ENCODE measurements around the gene ROBO1. TPM values are rescaled to one million over a fixed set of nuclear protein-coding genes. Genes with fewer than 3 reads are reported as not detected.

The ROBO1 gene
- total and polyA plus RNA-seq, 2 of the 13 experiments (the other 11 are each of a cell fraction or from before 2014, with no cell fraction given), result 52.2 to 71.0 TPM

DNA sequence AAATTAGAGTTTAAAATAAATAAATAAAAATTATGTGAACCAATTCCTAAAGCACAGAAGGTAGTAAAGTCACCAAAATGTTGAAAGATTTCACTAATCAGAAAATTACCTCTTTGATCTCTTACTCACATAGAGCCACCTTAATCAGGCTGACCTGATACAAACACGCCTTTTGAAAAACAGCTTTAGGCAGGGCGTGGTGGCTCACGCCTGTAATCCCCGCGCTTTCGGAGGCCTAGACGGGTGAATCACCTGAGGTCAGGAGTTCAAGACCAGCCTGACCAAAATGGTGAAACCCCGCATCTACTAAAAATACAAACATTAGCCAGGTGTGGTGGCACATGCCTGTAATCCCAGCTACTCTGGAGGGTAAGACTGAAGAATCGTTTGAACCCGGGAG is 1197.3 kb downstream of the ROBO1 start:
- Histone ChIP-seq H3K9ac (ENCODE audit: insufficient read depth, low read depth, low read length) (no peak overlapping the region), H2AFZ (ENCODE audit: low read length) (no peak overlapping the region), H3K36me3 (replicated peaks in 1 of 2; ENCODE audit: control insufficient read depth in 1 of 2, insufficient read depth in 2 of 2, low read length in 2 of 2) (no peaks in the 10 kb centered on the region), H3K27ac (ENCODE audit: extremely low read length, insufficient read depth, low read length) (no peak overlapping the region), H3K9me3 (ENCODE audit: low read length) (no peaks in the 10 kb centered on the region), H3K4me1 (ENCODE audit: insufficient read depth, low read length) (no peaks in the 10 kb centered on the region), H4K20me1 (ENCODE audit: insufficient read depth, low read length) (no peaks in the 10 kb centered on the region), H3K79me2 (ENCODE audit: insufficient read depth, low read length) (no peaks in the 10 kb centered on the region), H3K4me3 (replicated peaks in 1 of 3; ENCODE audit: insufficient read depth in 1 of 3, low read depth in 2 of 3, low read length in 3 of 3) (no peak overlapping the region), H3K27me3 (ENCODE audit: control insufficient read depth in 1 of 2, insufficient read depth in 2 of 2, low read length in 2 of 2) (peaks cover 0 to 2% of the 10 kb centered on the region in 2 experiments; a peak in 2 of 5 replicates), H3K4me2 (ENCODE audit: low read depth, low read length) (no peak overlapping the region)
- FAIRE-seq, result no peak
- intact Hi-C loops (cut with micrococcal nuclease; ENCODE audit: unreplicated experiment), result no loop called here
- DNase-seq (ENCODE audit: low spot score), result no peak
- 19% methylated on average over 6 of the region's 10 CpGs for WGBS (ENCODE audit: low lambda C conversion rate)
- ChIA-PET CTCF (ENCODE audit: low intra/inter-chr PET ratio, low total read pairs) (no interaction called here), POLR2A (no interaction called here)
- in situ Hi-C loops (cut with HindIII; ENCODE audit: extremely low pct_ligation_motif_present, low pct_unique_long_range_greater_than_20kb), result no loop called here
- no TSS peak for BruUV-seq (replicated peaks)
- ATAC-seq, result no peak
- TF ChIP-seq, protein P1, sequence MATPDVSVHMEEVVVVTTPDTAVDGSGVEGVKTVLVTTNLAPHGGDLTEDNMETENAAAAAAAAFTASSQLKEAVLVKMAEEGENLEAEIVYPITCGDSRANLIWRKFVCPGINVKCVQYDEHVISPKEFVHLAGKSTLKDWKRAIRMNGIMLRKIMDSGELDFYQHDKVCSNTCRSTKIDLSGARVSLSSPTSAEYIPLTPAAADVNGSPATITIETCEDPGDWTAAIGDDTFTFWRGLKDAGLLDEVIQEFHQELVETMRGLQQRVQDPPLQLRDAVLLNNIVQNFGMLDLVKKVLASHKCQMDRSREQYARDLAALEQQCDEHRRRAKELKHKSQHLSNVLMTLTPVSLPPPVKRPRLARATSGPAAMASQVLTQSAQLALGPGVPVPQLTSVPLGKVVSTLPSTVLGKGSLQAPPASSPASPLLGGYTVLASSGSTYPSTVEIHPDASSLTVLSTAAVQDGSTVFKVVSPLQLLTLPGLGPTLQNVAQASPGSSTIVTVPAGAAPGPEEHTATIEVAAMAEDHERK (CRISPR knock-in tag; IDR thresholded peaks at IDR 0.05; ENCODE audit: low read depth), result no peak
- TF ChIP-seq ZNF709 (CRISPR knock-in tag; IDR thresholded peaks at IDR 0.05), result no peak
- no peak for TF ChIP-seq SAP130 (CRISPR knock-in tag; IDR thresholded peaks at IDR 0.05; ENCODE audit: low read depth)
- TF ChIP-seq, protein P2, sequence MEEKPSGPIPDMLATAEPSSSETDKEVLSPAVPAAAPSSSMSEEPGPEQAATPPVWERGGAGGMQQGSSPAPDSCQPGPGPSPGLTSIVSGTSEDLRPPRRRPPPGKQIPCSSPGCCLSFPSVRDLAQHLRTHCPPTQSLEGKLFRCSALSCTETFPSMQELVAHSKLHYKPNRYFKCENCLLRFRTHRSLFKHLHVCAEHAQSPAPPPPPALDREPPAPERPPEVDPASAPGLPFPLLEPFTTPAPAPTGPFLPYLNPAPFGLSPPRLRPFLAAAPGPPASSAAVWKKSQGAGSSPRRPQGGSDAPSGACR (CRISPR knock-in tag; IDR thresholded peaks at IDR 0.05), result no peak
- no peak for TF ChIP-seq ZNF878 (CRISPR knock-in tag; IDR thresholded peaks at IDR 0.05)
- TF ChIP-seq, protein P3, sequence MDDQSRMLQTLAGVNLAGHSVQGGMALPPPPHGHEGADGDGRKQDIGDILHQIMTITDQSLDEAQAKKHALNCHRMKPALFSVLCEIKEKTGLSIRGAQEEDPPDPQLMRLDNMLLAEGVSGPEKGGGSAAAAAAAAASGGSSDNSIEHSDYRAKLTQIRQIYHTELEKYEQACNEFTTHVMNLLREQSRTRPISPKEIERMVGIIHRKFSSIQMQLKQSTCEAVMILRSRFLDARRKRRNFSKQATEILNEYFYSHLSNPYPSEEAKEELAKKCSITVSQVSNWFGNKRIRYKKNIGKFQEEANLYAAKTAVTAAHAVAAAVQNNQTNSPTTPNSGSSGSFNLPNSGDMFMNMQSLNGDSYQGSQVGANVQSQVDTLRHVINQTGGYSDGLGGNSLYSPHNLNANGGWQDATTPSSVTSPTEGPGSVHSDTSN (CRISPR knock-in tag; IDR thresholded peaks at IDR 0.05; ENCODE audit: borderline replicate concordance), result no peak
- TF ChIP-seq ZNF549 (CRISPR knock-in tag; IDR thresholded peaks at IDR 0.05), result no peak
- TF ChIP-seq NFYB (CRISPR knock-in tag; IDR thresholded peaks at IDR 0.05), result no peak
- TF ChIP-seq ZNF556 (CRISPR knock-in tag; IDR thresholded peaks at IDR 0.05; ENCODE audit: borderline replicate concordance), result no peak
- TF ChIP-seq NFYC (CRISPR knock-in tag; IDR thresholded peaks at IDR 0.05), result no peak
- no peak for TF ChIP-seq ONECUT2 (CRISPR knock-in tag; IDR thresholded peaks at IDR 0.05)
- TF ChIP-seq, protein P4, sequence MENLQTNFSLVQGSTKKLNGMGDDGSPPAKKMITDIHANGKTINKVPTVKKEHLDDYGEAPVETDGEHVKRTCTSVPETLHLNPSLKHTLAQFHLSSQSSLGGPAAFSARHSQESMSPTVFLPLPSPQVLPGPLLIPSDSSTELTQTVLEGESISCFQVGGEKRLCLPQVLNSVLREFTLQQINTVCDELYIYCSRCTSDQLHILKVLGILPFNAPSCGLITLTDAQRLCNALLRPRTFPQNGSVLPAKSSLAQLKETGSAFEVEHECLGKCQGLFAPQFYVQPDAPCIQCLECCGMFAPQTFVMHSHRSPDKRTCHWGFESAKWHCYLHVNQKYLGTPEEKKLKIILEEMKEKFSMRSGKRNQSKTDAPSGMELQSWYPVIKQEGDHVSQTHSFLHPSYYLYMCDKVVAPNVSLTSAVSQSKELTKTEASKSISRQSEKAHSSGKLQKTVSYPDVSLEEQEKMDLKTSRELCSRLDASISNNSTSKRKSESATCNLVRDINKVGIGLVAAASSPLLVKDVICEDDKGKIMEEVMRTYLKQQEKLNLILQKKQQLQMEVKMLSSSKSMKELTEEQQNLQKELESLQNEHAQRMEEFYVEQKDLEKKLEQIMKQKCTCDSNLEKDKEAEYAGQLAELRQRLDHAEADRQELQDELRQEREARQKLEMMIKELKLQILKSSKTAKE (CRISPR knock-in tag; IDR thresholded peaks at IDR 0.05; ENCODE audit: borderline replicate concordance), result no peak
- TF ChIP-seq THYN1 (CRISPR knock-in tag; IDR thresholded peaks at IDR 0.05; ENCODE audit: borderline replicate concordance, low read depth), result no peak
- no peak for TF ChIP-seq AKAP8 (CRISPR knock-in tag; IDR thresholded peaks at IDR 0.05)
- TF ChIP-seq, protein P5, sequence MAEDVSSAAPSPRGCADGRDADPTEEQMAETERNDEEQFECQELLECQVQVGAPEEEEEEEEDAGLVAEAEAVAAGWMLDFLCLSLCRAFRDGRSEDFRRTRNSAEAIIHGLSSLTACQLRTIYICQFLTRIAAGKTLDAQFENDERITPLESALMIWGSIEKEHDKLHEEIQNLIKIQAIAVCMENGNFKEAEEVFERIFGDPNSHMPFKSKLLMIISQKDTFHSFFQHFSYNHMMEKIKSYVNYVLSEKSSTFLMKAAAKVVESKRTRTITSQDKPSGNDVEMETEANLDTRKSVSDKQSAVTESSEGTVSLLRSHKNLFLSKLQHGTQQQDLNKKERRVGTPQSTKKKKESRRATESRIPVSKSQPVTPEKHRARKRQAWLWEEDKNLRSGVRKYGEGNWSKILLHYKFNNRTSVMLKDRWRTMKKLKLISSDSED (CRISPR knock-in tag; IDR thresholded peaks at IDR 0.05), result no peak
- TF ChIP-seq ZNF430 (CRISPR knock-in tag; IDR thresholded peaks at IDR 0.05), result no peak
- no peak for TF ChIP-seq ZNF12 (CRISPR knock-in tag; IDR thresholded peaks at IDR 0.05)
